Neuronal stem cell (in vitro differentiated cells): ENCODE data around the gene LY6G6C.

ENCODE experiments used
- DNase-seq: peaks from one replicate; pipeline ENCODE4 v3.0.0-alpha.2; 2013; ENCODE audit warnings: low spot score
- H2AFZ ChIP-seq: one replicate; pipeline ENCODE4 v1.6.1; 2013; ENCODE audit warnings: mild to moderate bottlenecking, low read length, inconsistent platforms
- H2AK5ac ChIP-seq: 2 replicates; pipeline ENCODE4 v1.6.1; 2013; ENCODE audit warnings: low read depth, mild to moderate bottlenecking, inconsistent platforms, low read length, moderate library complexity, mixed read lengths
- H2BK120ac ChIP-seq: 2 replicates; pipeline ENCODE4 v1.6.1; 2013; ENCODE audit warnings: low read depth, mild to moderate bottlenecking, inconsistent platforms, low read length, moderate library complexity, mixed read lengths
- H2BK12ac ChIP-seq: one replicate; pipeline ENCODE4 v1.6.1; 2013; ENCODE audit warnings: low read length, inconsistent platforms
- H2BK15ac ChIP-seq: 2 replicates; pipeline ENCODE4 v1.6.1; 2013; ENCODE audit warnings: mild to moderate bottlenecking, low read length, inconsistent platforms, mixed read lengths
- H2BK5ac ChIP-seq: one replicate; pipeline ENCODE4 v1.6.1; 2013; ENCODE audit warnings: inconsistent platforms, mild to moderate bottlenecking, low read length, moderate library complexity
- H3K14ac ChIP-seq: one replicate; pipeline ENCODE4 v1.6.1; 2013; ENCODE audit warnings: low read length, inconsistent platforms
- H3K18ac ChIP-seq: 2 replicates; pipeline ENCODE4 v1.6.1; 2013; ENCODE audit warnings: low read length, inconsistent platforms
- H3K23ac ChIP-seq: 2 replicates; pipeline ENCODE4 v1.6.1; 2013; ENCODE audit warnings: low read depth, mild to moderate bottlenecking, mixed read lengths, low read length, inconsistent platforms; ENCODE audit not compliant: poor library complexity
- H3K27ac ChIP-seq: replicated peaks from 3 replicates; pipeline ENCODE4 v1.5.1; 2013; ENCODE audit warnings: low read length, inconsistent platforms
- H3K27me3 ChIP-seq, 3 experiments: 2 replicates each; pipeline ENCODE4 v1.6.1; 2013; ENCODE audit warnings: low read length in 3 of 3, mild to moderate bottlenecking in 2 of 3, inconsistent platforms in 1 of 3, low read depth in 1 of 3, mixed read lengths in 1 of 3, moderate library complexity in 1 of 3; ENCODE audit not compliant: control insufficient read depth in 3 of 3, insufficient read depth in 3 of 3
- H3K36me3 ChIP-seq, 2 donors: replicated peaks in 1 of 2; 2 replicates each; pipeline ENCODE4 v1.6.1; 2013; ENCODE audit warnings: low read length in 2 of 2; ENCODE audit not compliant: control insufficient read depth in 2 of 2, insufficient read depth in 2 of 2
- H3K4ac ChIP-seq: 2 replicates; pipeline ENCODE4 v1.6.1; 2013; ENCODE audit warnings: inconsistent platforms, mild to moderate bottlenecking, low read length, moderate library complexity
- H3K4me1 ChIP-seq, 2 donors: 1 replicate in 1 of 2; 2 replicates in 1 of 2; pipeline ENCODE4 v1.6.1; 2013; ENCODE audit warnings: low read length in 2 of 2, low read depth in 1 of 2; ENCODE audit not compliant: control insufficient read depth in 2 of 2, insufficient read depth in 1 of 2
- H3K4me2 ChIP-seq: one replicate; pipeline ENCODE4 v1.6.1; 2013; ENCODE audit warnings: mild to moderate bottlenecking, low read length, inconsistent platforms; ENCODE audit not compliant: insufficient read depth, poor library complexity, severe bottlenecking
- H3K4me3 ChIP-seq, 2 donors: 2 replicates each; pipeline ENCODE4 v1.5.1; 2013; ENCODE audit warnings: low read length in 2 of 2, mild to moderate bottlenecking in 2 of 2, inconsistent platforms in 1 of 2, moderate library complexity in 1 of 2
- H3K79me1 ChIP-seq: one replicate; pipeline ENCODE4 v1.6.1; 2013; ENCODE audit warnings: low read depth, mild to moderate bottlenecking, inconsistent platforms, low read length, moderate library complexity
- H3K9ac ChIP-seq: one replicate; pipeline ENCODE4 v1.6.1; 2013; ENCODE audit warnings: mild to moderate bottlenecking, low read depth, low read length, inconsistent platforms; ENCODE audit not compliant: poor library complexity
- H3K9me3 ChIP-seq, 2 donors: replicated peaks in 1 of 2; 2 replicates each; pipeline versions ENCODE3 to v1.6.1; 2013; ENCODE audit warnings: low read length in 2 of 2, mild to moderate bottlenecking in 2 of 2, inconsistent platforms in 1 of 2, low read depth in 1 of 2, mixed read lengths in 1 of 2, moderate library complexity in 1 of 2; ENCODE audit not compliant: control insufficient read depth in 2 of 2, insufficient read depth in 1 of 2
- H4K8ac ChIP-seq: one replicate; pipeline ENCODE4 v1.6.1; 2013; ENCODE audit warnings: low read depth, mild to moderate bottlenecking, inconsistent platforms, low read length, moderate library complexity
- H4K91ac ChIP-seq: one replicate; pipeline ENCODE4 v1.6.1; 2013; ENCODE audit warnings: low read length, low read depth, mild to moderate bottlenecking, inconsistent platforms; ENCODE audit not compliant: poor library complexity
- WGBS, 2 donors: extraction: QIAGEN DNeasy Blood & Tissue Kit; methylation state at CpG; one replicate each; pipeline ENCODE4 v1.1.7; 2013; ENCODE audit warnings: missing lambda C conversion rate in 2 of 2, mixed read lengths in 1 of 2; ENCODE audit not compliant: insufficient read length in 2 of 2, insufficient replicate concordance in 1 of 2; ENCODE audit errors: extremely low coverage in 2 of 2; 5-methylcytosine and 5-hydroxymethylcytosine counted together

Gene LY6G6C

GRCh38 chr6:31752739-31753319 is 31.3 kb upstream of the LY6G6C start:
- Histone ChIP-seq H3K4me2 (no peak overlapping the region), H3K9me3 (no peaks in the 10 kb centered on the region), H3K14ac (no peak overlapping the region), H4K8ac (no peak overlapping the region), H3K36me3 (peaks cover 1 to 44% of the 10 kb centered on the region in 2 donors), H3K18ac (no peak overlapping the region), H2BK120ac (no peak overlapping the region), H2AK5ac (no peak overlapping the region), H3K4me1 (no peaks in the 10 kb centered on the region), H3K4ac (no peak overlapping the region), H2AFZ (no peak overlapping the region), H2BK15ac (no peak overlapping the region), H3K79me1 (no peaks in the 10 kb centered on the region), H2BK5ac (no peak overlapping the region), H4K91ac (no peak overlapping the region), H2BK12ac (no peak overlapping the region), H3K9ac (no peak overlapping the region), H3K27me3 (no peaks in the 10 kb centered on the region), H3K27ac (no peak overlapping the region), H3K23ac (no peak overlapping the region), H3K4me3 (no peak overlapping the region)
- no CpG with 5 or more reads among the region's 8 CpGs for WGBS, 2 donors
- DNase-seq, result no peak

GRCh38 chr6:31750411-31751022 is 29.0 kb upstream of the LY6G6C start:
- no peak overlapping the region for H3K9ac ChIP-seq
- H3K4ac ChIP-seq, result no peak overlapping the region
- no peaks in the 10 kb centered on the region for H3K9me3 ChIP-seq
- no peak overlapping the region for H3K18ac ChIP-seq
- no peak overlapping the region for H3K23ac ChIP-seq
- no peak overlapping the region for H2BK15ac ChIP-seq
- no peak overlapping the region for H2AK5ac ChIP-seq
- H3K4me3 ChIP-seq, result no peak overlapping the region
- H4K8ac ChIP-seq, result no peak overlapping the region
- H3K4me1 ChIP-seq, result no peaks in the 10 kb centered on the region
- peaks cover 6 to 52% of the 10 kb centered on the region in 2 donors for H3K36me3 ChIP-seq
- no peak overlapping the region for H3K4me2 ChIP-seq
- no peak overlapping the region for H2BK120ac ChIP-seq
- no peak overlapping the region for H2AFZ ChIP-seq
- no CpG with 5 or more reads among the region's 7 CpGs for WGBS, 2 donors
- no peak overlapping the region for H3K27ac ChIP-seq
- no peak overlapping the region for H2BK12ac ChIP-seq
- H3K14ac ChIP-seq, result no peak overlapping the region
- DNase-seq, result no peak
- no peak overlapping the region for H2BK5ac ChIP-seq
- no peaks in the 10 kb centered on the region for H3K27me3 ChIP-seq
- no peak overlapping the region for H4K91ac ChIP-seq
- H3K79me1 ChIP-seq, result no peaks in the 10 kb centered on the region

GRCh38 chr6:31749301-31750036 is 27.9 kb upstream of the LY6G6C start:
- Histone ChIP-seq H3K14ac (no peak overlapping the region), H3K27ac (no peak overlapping the region), H3K27me3 (no peaks in the 10 kb centered on the region), H3K9me3 (no peaks in the 10 kb centered on the region), H4K91ac (no peak overlapping the region), H2AFZ (no peak overlapping the region), H3K18ac (no peak overlapping the region), H3K4me2 (no peak overlapping the region), H2BK120ac (no peak overlapping the region), H2AK5ac (no peak overlapping the region), H4K8ac (no peak overlapping the region), H2BK15ac (no peak overlapping the region), H3K23ac (no peak overlapping the region), H3K4me1 (peaks cover 0 to 3% of the 10 kb centered on the region in 2 donors), H3K9ac (no peak overlapping the region), H3K36me3 (peaks cover 6 to 61% of the 10 kb centered on the region in 2 donors), H2BK12ac (no peak overlapping the region), H3K79me1 (no peaks in the 10 kb centered on the region), H3K4ac (no peak overlapping the region), H2BK5ac (no peak overlapping the region), H3K4me3 (no peak overlapping the region)
- WGBS, 2 donors, result no CpG with 5 or more reads among the region's 8 CpGs
- no peak for DNase-seq

GRCh38 chr6:31744422-31744821 is 22.9 kb upstream of the LY6G6C start:
- Histone ChIP-seq H3K14ac (no peak overlapping the region), H3K27me3 (no peaks in the 10 kb centered on the region), H2BK120ac (no peak overlapping the region), H3K9ac (no peak overlapping the region), H3K4me3 (no peak overlapping the region), H3K4me1 (peaks cover 2 to 8% of the 10 kb centered on the region in 2 donors), H3K4me2 (no peak overlapping the region), H2BK5ac (no peak overlapping the region), H3K79me1 (no peaks in the 10 kb centered on the region), H4K91ac (no peak overlapping the region), H3K27ac (no peak overlapping the region), H3K36me3 (peaks cover 13 to 73% of the 10 kb centered on the region in 2 donors), H3K9me3 (no peaks in the 10 kb centered on the region), H2AFZ (no peak overlapping the region), H3K18ac (no peak overlapping the region), H4K8ac (no peak overlapping the region), H2AK5ac (no peak overlapping the region), H3K4ac (no peak overlapping the region), H3K23ac (no peak overlapping the region), H2BK12ac (no peak overlapping the region), H2BK15ac (no peak overlapping the region)
- no peak for DNase-seq
- no CpG with 5 or more reads among the region's 1 CpG for WGBS, 2 donors
